Astrocyte of the hippocampus (primary cell): ENCODE results near the gene FGD6.
"Not testable (repeated sequence)": the region's sequence is repeated elsewhere in the genome, so short reads cannot be mapped to it uniquely, and the experiment has no call there.

ENCODE experiments used
- DNase-seq: peaks from one replicate; pipeline ENCODE4 v3.0.0; 2011; ENCODE audit warnings: low read depth, low spot score

The FGD6 gene

DNA sequence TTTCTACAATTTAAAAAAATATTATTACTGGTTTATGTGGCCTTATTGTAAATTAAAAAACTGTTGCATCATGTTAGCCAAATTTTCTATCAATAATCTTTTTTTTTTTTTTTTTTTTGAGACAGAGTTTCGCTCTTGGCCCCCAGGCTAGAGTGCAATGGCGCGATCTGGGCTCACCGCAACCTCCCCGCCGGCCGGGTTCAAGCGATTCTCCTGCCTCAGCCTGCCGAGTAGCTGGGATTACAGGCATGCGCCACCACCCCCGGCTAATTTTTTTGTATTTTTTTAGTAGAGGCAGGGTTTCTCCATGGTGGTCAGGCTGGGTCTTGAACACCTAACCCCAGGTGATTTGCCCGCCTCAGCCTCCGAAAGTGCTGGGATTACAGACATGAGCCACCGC is 16.9 kb upstream of the FGD6 start:
- DNase-seq, result not testable (repeated sequence)

- peak; percentile 32 for DNase-seq
Observed at GRCh38 chr12:95231190-95231589, 13.9 kb upstream of the FGD6 start.

GRCh38 chr12:95230313-95230712 is 13.0 kb upstream of the FGD6 start:
- DNase-seq, result no peak

GRCh38 chr12:95229636-95230035 is 12.4 kb upstream of the FGD6 start:
- no peak for DNase-seq

GRCh38 chr12:95228617-95229016 is 11.3 kb upstream of the FGD6 start:
- no peak for DNase-seq

GRCh38 chr12:95227818-95228356 is 10.6 kb upstream of the FGD6 start:
- no peak for DNase-seq

DNA sequence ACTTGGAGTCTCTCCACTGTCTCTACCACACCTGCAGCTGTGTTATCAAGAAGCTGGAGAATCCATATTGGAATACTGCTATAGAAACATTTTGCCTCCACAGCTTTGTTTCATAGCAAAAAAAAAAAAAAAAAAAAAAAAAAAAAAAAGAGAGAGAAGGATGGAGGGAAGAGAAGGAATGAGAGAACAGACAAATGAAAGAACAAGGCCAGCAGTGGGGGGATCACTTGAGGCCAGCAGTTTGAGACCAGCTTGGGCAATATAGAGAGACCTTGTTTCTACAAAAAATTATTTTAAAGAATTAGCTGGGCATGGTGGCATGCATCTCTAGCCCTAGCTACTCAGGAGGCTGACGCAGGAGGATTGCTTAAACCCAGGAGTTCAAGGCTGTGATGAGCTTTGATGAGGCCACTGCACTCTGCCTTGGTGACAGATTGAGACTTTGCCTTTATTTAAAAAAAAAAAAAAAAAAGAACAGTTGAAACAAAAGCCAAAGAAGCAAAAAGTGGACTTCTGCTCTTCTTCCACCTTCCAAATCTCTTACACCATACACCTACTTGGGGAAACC is 8.5 kb upstream of the FGD6 start:
- DNase-seq, result no peak

GRCh38 chr12:95224202-95225170 is 7.2 kb upstream of the FGD6 start:
- DNase-seq, result peak; percentile 57

DNA sequence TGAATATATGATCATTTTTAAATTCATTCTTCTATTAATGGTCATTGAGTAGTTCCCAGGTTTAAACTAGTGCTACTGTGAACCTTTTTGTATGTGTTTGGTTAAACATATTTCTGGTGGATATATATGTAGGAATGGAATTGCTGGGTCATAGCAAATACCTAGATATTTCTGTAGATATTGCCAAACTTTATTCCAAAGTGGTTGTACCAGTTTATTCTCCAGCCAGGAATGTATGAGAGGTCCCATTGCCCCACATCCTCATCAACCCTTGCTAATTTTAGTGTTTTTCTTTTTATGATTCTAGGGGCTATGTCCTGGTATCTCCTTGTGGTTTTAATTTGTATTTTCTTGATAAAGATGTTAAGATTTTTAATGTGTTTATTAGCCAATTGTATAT is 3.5 kb upstream of the FGD6 start:
- DNase-seq, result no peak

- no peak for DNase-seq
Observed at GRCh38 chr12:95220190-95220589, 2.9 kb upstream of the FGD6 start.

- DNase-seq, result peak; percentile 38
Observed at GRCh38 chr12:95218150-95219133, 1.2 kb upstream of the FGD6 start.

GRCh38 chr12:95216711-95217376 is 423 bp downstream of the FGD6 start:
- no peak for DNase-seq

GRCh38 chr12:95215949-95216348 is 1.3 kb downstream of the FGD6 start:
- peak; percentile 51 for DNase-seq

DNA sequence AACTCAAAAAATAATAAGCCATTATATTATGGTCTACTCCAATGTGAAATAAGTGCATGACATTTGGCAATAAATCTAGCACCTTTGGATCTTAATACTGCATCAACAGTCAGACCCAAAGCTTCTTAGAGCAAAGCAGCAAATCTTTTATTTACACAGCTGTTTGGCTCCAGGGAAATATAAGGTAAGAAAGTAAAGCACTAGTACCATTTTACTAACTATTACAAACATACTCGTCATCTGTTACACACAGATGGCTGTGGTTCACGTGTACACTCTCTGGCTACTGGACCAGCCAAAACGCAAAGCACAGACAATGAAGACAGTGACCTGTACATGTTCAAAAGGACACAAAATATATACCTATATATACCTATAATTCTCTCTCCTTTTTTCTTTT is 2.8 kb downstream of the FGD6 start:
- DNase-seq, result no peak

DNA sequence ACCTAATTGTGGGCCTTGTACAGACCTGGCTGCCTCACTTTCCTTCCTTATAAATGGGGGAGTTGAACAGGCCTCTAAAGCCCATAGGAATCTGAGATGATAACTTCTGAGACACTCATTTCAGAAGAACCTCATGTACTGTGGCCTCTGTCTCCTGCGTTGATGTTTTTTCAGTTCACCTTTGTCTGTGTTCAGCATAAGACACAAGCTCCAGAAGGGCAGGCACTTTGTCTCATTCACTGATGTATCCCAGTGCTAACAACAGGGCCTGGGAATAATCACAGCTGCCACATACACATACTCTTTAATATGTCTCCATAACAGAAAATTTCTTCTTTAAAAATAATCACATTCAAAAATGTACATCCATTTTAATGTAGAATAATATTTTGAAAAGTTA is 3.3 kb downstream of the FGD6 start:
- no peak for DNase-seq

GRCh38 chr12:95213119-95213518 is 4.1 kb downstream of the FGD6 start:
- no peak for DNase-seq

- DNase-seq, result no peak
Observed at GRCh38 chr12:95212586-95212985, 4.7 kb downstream of the FGD6 start.

DNA sequence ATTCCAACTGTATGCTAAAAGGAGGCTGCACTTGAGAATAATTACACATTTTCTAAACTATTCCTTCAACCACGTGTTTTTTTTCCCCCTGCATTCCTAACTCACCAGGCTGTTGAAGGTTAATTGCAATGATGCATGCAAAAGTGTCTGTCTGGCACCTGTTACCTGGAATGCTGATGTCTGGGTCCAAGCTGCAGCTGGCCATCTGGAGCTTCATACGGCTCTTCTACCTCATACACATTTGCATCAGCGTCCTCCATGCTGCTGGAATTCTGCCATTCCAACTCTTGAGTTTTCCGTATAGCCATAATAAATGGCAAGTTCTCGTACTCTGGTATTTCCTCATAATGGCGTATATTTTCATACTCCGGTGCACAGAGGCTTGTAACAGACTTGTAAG is 8.6 kb downstream of the FGD6 start:
- no peak for DNase-seq

GRCh38 chr12:95207407-95207806 is 9.9 kb downstream of the FGD6 start:
- no peak for DNase-seq

GRCh38 chr12:95206916-95207315 is 10.4 kb downstream of the FGD6 start:
- no peak for DNase-seq

DNA sequence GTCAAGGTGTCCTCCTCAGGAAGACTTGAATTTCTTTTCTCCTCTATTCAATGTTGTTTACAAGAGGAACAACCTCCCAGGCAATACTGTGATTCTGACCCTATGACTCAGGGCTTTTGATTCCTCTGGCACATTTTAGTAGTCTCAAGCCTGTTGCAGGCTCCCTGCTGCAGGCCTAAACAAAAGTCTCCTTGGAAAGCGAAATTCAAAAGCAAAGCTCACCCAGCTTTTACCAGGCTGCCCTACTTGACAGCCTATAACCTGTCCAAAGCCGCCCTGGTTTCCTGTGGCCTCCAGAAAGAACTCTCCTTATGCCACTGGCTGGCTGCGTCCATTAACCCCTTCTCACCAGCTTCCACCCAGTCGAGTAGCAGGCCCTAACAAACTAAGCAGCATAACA is 11.6 kb downstream of the FGD6 start:
- DNase-seq, result peak; percentile 87
